HEK293 (cell line): ENCODE results near the gene ERRFI1.

ENCODE experiments used
- CTCF ChIA-PET: fragments of 350-600 bp; formaldehyde crosslinking; extraction: SDS; loops from one replicate; lab custom pipeline; 2021; ENCODE audit warnings: antibody characterized with exemption; lab: Yijun Ruan, JAX
- POLR2A ChIA-PET: fragments of 300-600 bp; formaldehyde crosslinking; extraction: SDS; loops from one replicate; lab custom pipeline; 2020; ENCODE audit warnings: antibody characterized with exemption, inconsistent platforms; lab: Yijun Ruan, JAX
- H3K27ac ChIP-seq: fragments of 200-500 bp; sonication (Bioruptor generic); 2 replicates; pipeline ENCODE4 v1.5.1; 2014; ENCODE audit warnings: low read depth, low read length, control low read depth, inconsistent platforms; ENCODE audit errors: extremely low read depth
- H3K36me3 ChIP-seq, 2 experiments: fragments of 200-500 bp in 1 of 2; sonication (Bioruptor generic) in 1 of 2; 1 replicate in 1 of 2; 2 replicates in 1 of 2; pipeline ENCODE4 v1.5.1; 2014 to 2017; ENCODE audit warnings: inconsistent platforms in 2 of 2, low read length in 2 of 2; ENCODE audit not compliant: control insufficient read depth in 2 of 2, insufficient read depth in 1 of 2
- H3K4me1 ChIP-seq: fragments of 200-500 bp; sonication (Bioruptor generic); 2 replicates; pipeline ENCODE4 v1.5.1; 2014; ENCODE audit warnings: mild to moderate bottlenecking, low read length, inconsistent platforms; ENCODE audit not compliant: control insufficient read depth, insufficient read depth
- H3K4me3 ChIP-seq: 2 replicates; pipeline ENCODE4 v1.5.1; 2011; ENCODE audit warnings: low read depth, mild to moderate bottlenecking, control low read depth, low read length, moderate library complexity
- H3K9me3 ChIP-seq: fragments of 200-500 bp; sonication (Bioruptor generic); 2 replicates; pipeline ENCODE4 v1.5.1; 2014; ENCODE audit warnings: low read depth, low read length, inconsistent platforms; ENCODE audit not compliant: control insufficient read depth, insufficient read depth
- SP2 ChIP-seq: fragments of 450-650 bp; formaldehyde crosslinking; IDR thresholded peaks from 2 replicates; pipeline ENCODE4 v1.5.1; 2016; ENCODE audit warnings: missing biosample characterization, missing genetic modification characterization
- ZFP37 ChIP-seq: fragments of 450-650 bp; formaldehyde crosslinking; IDR thresholded peaks from 2 replicates; pipeline ENCODE4 v1.5.1; 2016; ENCODE audit warnings: missing biosample characterization, missing genetic modification characterization
- ZNF10 ChIP-seq: fragments of 450-650 bp; formaldehyde crosslinking; IDR thresholded peaks from 2 replicates; pipeline ENCODE4 v1.5.1; 2017; ENCODE audit warnings: missing biosample characterization, missing genetic modification characterization
- ZNF19 ChIP-seq: fragments of 450-650 bp; formaldehyde crosslinking; IDR thresholded peaks from 2 replicates; pipeline ENCODE4; 2016; ENCODE audit warnings: missing biosample characterization, missing genetic modification characterization, low read depth
- ZNF223 ChIP-seq: fragments of 450-650 bp; formaldehyde crosslinking; IDR thresholded peaks from 2 replicates; pipeline ENCODE4 v1.5.1; 2016; ENCODE audit warnings: missing biosample characterization, missing genetic modification characterization
- ZNF23 ChIP-seq: fragments of 450-650 bp; formaldehyde crosslinking; IDR thresholded peaks from 2 replicates; pipeline ENCODE4 v1.5.1; 2016; ENCODE audit warnings: missing biosample characterization, missing genetic modification characterization, borderline replicate concordance
- ZNF239 ChIP-seq: fragments of 450-650 bp; formaldehyde crosslinking; IDR thresholded peaks from 2 replicates; pipeline ENCODE4 v1.5.1; 2016; ENCODE audit warnings: missing biosample characterization, missing genetic modification characterization
- ZNF416 ChIP-seq: fragments of 450-650 bp; formaldehyde crosslinking; IDR thresholded peaks from 2 replicates; pipeline ENCODE4 v1.5.1; 2016; ENCODE audit warnings: missing biosample characterization, missing genetic modification characterization
- ZNF426 ChIP-seq: fragments of 450-650 bp; formaldehyde crosslinking; IDR thresholded peaks from 2 replicates; pipeline ENCODE4 v1.5.1; 2017; ENCODE audit warnings: missing biosample characterization, missing genetic modification characterization, mild to moderate bottlenecking, inconsistent platforms, moderate library complexity
- ZNF433 ChIP-seq: fragments of 450-650 bp; formaldehyde crosslinking; IDR thresholded peaks from 2 replicates; pipeline ENCODE4 v1.5.1; 2016; ENCODE audit warnings: missing biosample characterization, missing genetic modification characterization, low read depth
- ZNF473 ChIP-seq: fragments of 450-650 bp; formaldehyde crosslinking; IDR thresholded peaks from 2 replicates; pipeline ENCODE4 v1.5.1; 2017; ENCODE audit warnings: missing biosample characterization, missing genetic modification characterization
- ZNF510 ChIP-seq: fragments of 450-650 bp; formaldehyde crosslinking; IDR thresholded peaks from 2 replicates; pipeline ENCODE4 v1.5.1; 2018; ENCODE audit warnings: mild to moderate bottlenecking, missing genetic modification characterization, missing biosample characterization; ENCODE audit not compliant: insufficient replicate concordance
- ZNF529 ChIP-seq: fragments of 450-650 bp; formaldehyde crosslinking; IDR thresholded peaks from 2 replicates; pipeline ENCODE4 v1.5.1; 2017; ENCODE audit warnings: missing genetic modification characterization, missing biosample characterization; ENCODE audit not compliant: insufficient replicate concordance
- ZNF558 ChIP-seq: fragments of 450-650 bp; formaldehyde crosslinking; IDR thresholded peaks from 2 replicates; pipeline ENCODE4 v1.5.1; 2016; ENCODE audit warnings: missing biosample characterization, missing genetic modification characterization
- ZNF670 ChIP-seq: fragments of 450-650 bp; formaldehyde crosslinking; IDR thresholded peaks from 2 replicates; pipeline ENCODE4 v1.5.1; 2016; ENCODE audit warnings: missing biosample characterization, missing genetic modification characterization, low read depth
- ZNF785 ChIP-seq: fragments of 450-650 bp; formaldehyde crosslinking; IDR thresholded peaks from 2 replicates; pipeline ENCODE4 v1.5.1; 2016; ENCODE audit warnings: missing biosample characterization, missing genetic modification characterization
- TF ChIP-seq, protein P1 (sequence below): fragments of 450-650 bp; formaldehyde crosslinking; IDR thresholded peaks from 2 replicates; pipeline ENCODE4 v1.5.1; 2016; ENCODE audit warnings: missing biosample characterization, missing genetic modification characterization
- TF ChIP-seq, protein P2 (sequence below): fragments of 450-650 bp; formaldehyde crosslinking; IDR thresholded peaks from 2 replicates; pipeline ENCODE4 v1.5.1; 2016; ENCODE audit warnings: missing biosample characterization, missing genetic modification characterization, low read depth
- TF ChIP-seq, protein P3 (sequence below): fragments of 450-650 bp; formaldehyde crosslinking; IDR thresholded peaks from 2 replicates; pipeline ENCODE4; 2016; ENCODE audit warnings: missing biosample characterization, missing genetic modification characterization
- TF ChIP-seq, protein P4 (sequence below): fragments of 450-650 bp; formaldehyde crosslinking; IDR thresholded peaks from 2 replicates; pipeline ENCODE4 v1.5.1; 2016; ENCODE audit warnings: missing biosample characterization, missing genetic modification characterization, low read depth
- TF ChIP-seq, protein P5 (sequence below): fragments of 450-650 bp; formaldehyde crosslinking; IDR thresholded peaks from 2 replicates; pipeline ENCODE4 v1.5.1; 2016; ENCODE audit warnings: missing biosample characterization, missing genetic modification characterization, borderline replicate concordance

The ERRFI1 gene

DNA sequence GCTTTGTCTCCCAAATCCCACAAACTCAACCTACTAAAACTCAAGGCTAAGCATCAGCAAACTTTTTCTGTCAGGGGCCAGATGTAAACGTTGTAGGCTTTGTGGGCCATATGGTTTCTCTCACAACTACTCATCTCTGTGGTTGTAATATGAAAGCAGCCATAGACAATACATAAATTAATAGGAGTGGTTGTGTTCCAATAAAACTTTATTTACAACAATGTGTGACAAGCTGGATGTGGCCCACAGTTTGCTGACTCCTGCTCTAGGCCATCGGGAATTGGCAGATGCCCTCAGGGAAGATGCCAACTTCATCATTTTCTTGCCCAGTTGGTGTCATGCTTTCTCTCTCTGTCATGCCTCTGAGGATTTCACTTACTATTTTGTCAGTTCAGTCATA lies 17.5 kb upstream of the ERRFI1 start:
- Histone ChIP-seq H3K9me3 (no peaks in the 10 kb centered on the region), H3K4me1 (no peaks in the 10 kb centered on the region; the same call in 1 of the 2 replicates)
- ChIA-PET POLR2A (no interaction called here), CTCF (interaction anchor here (0.7 kb wide), 1 partner anchor 178 kb away, joined by 4 read pairs; no protein-coding TSS in a partner anchor)
- no peak for TF ChIP-seq ZNF426 (tag by site-specific recombination)
- TF ChIP-seq ZFP37 (tag by site-specific recombination): no peak
- no peak for TF ChIP-seq ZNF416
- no peak for TF ChIP-seq ZNF10 (tag by site-specific recombination)
- TF ChIP-seq ZNF510 (tag by site-specific recombination): no peak
- TF ChIP-seq, all 188 proteins: peak for 0
- no peaks in the 10 kb centered on the region for H3K36me3 ChIP-seq
- no peak overlapping the region for H3K4me3 ChIP-seq
- no peak overlapping the region for H3K27ac ChIP-seq

DNA sequence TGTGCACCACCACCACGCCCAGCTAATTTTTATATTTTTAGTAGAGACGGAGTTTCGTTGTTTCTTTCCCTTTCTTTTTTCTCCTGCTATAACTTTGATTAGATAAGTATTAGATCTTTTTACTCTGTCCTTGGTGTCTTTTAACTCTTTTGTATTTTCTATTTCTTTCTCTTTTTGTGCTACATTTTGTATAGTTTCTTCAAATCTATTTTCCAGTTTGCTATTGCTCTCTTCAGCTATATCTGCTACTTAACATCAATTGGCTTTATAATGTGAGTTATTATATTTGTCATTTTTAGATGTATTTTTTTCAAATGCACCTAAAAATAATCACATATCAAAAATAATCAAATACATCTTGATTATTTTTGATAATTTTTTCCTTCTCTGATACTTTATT lies 16.0 kb upstream of the ERRFI1 start:
- CTCF ChIA-PET: interaction anchor here (1.0 kb wide), 2 partner anchors 14 to 26 kb away, joined by 4 to 6 read pairs; no protein-coding TSS in a partner anchor
- Histone ChIP-seq H3K9me3 (no peaks in the 10 kb centered on the region), H3K4me3 (no peak overlapping the region), H3K36me3 (no peaks in the 10 kb centered on the region)
- POLR2A ChIA-PET: no interaction called here
- TF ChIP-seq ZNF785 (tag by site-specific recombination) (no peak), ZNF433 (no peak), SP2 (tag by site-specific recombination) (no peak), ZNF23 (tag by site-specific recombination) (no peak), ZFP37 (tag by site-specific recombination) (no peak), ZNF529 (tag by site-specific recombination) (no peak), ZNF558 (tag by site-specific recombination) (no peak), ZNF473 (tag by site-specific recombination) (no peak), ZNF19 (no peak), ZNF223 (no peak), ZNF239 (tag by site-specific recombination) (no peak), ZNF670 (tag by site-specific recombination) (no peak)
- TF ChIP-seq, protein P1, sequence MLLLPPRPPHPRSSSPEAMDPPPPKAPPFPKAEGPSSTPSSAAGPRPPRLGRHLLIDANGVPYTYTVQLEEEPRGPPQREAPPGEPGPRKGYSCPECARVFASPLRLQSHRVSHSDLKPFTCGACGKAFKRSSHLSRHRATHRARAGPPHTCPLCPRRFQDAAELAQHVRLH: no peak
- TF ChIP-seq, protein P2, sequence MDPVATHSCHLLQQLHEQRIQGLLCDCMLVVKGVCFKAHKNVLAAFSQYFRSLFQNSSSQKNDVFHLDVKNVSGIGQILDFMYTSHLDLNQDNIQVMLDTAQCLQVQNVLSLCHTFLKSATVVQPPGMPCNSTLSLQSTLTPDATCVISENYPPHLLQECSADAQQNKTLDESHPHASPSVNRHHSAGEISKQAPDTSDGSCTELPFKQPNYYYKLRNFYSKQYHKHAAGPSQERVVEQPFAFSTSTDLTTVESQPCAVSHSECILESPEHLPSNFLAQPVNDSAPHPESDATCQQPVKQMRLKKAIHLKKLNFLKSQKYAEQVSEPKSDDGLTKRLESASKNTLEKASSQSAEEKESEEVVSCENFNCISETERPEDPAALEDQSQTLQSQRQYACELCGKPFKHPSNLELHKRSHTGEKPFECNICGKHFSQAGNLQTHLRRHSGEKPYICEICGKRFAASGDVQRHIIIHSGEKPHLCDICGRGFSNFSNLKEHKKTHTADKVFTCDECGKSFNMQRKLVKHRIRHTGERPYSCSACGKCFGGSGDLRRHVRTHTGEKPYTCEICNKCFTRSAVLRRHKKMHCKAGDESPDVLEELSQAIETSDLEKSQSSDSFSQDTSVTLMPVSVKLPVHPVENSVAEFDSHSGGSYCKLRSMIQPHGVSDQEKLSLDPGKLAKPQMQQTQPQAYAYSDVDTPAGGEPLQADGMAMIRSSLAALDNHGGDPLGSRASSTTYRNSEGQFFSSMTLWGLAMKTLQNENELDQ: no peak
- TF ChIP-seq, protein P3, sequence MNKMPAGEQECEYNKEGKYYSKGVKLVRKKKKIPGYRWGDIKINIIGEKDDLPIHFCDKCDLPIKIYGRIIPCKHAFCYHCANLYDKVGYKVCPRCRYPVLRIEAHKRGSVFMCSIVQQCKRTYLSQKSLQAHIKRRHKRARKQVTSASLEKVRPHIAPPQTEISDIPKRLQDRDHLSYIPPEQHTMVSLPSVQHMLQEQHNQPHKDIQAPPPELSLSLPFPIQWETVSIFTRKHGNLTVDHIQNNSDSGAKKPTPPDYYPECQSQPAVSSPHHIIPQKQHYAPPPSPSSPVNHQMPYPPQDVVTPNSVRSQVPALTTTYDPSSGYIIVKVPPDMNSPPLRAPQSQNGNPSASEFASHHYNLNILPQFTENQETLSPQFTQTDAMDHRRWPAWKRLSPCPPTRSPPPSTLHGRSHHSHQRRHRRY: no peak
- TF ChIP-seq, protein P4, sequence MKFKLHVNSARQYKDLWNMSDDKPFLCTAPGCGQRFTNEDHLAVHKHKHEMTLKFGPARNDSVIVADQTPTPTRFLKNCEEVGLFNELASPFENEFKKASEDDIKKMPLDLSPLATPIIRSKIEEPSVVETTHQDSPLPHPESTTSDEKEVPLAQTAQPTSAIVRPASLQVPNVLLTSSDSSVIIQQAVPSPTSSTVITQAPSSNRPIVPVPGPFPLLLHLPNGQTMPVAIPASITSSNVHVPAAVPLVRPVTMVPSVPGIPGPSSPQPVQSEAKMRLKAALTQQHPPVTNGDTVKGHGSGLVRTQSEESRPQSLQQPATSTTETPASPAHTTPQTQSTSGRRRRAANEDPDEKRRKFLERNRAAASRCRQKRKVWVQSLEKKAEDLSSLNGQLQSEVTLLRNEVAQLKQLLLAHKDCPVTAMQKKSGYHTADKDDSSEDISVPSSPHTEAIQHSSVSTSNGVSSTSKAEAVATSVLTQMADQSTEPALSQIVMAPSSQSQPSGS (tag by site-specific recombination): no peak
- TF ChIP-seq, protein P5, sequence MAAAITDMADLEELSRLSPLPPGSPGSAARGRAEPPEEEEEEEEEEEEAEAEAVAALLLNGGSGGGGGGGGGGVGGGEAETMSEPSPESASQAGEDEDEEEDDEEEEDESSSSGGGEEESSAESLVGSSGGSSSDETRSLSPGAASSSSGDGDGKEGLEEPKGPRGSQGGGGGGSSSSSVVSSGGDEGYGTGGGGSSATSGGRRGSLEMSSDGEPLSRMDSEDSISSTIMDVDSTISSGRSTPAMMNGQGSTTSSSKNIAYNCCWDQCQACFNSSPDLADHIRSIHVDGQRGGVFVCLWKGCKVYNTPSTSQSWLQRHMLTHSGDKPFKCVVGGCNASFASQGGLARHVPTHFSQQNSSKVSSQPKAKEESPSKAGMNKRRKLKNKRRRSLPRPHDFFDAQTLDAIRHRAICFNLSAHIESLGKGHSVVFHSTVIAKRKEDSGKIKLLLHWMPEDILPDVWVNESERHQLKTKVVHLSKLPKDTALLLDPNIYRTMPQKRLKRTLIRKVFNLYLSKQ (tag by site-specific recombination): no peak
- TF ChIP-seq, all 188 proteins: peak for 0
- Histone ChIP-seq H3K27ac (no peak overlapping the region), H3K4me1 (no peaks in the 10 kb centered on the region; the same call in 1 of the 2 replicates)
